HEK293 (cell line): ENCODE measurements around the gene NOPCHAP1.
A peak's percentile ranks its signal among the peaks of the same experiment; 100 is the strongest.

Experiments
- FEZF1 ChIP-seq: fragments of 450-650 bp; formaldehyde crosslinking; IDR thresholded peaks from 2 replicates; pipeline ENCODE4 v1.5.1; 2016; ENCODE audit warnings: missing biosample characterization, missing genetic modification characterization
- GLIS1 ChIP-seq: fragments of 450-650 bp; formaldehyde crosslinking; IDR thresholded peaks from 2 replicates; pipeline ENCODE4 v1.5.1; 2016; ENCODE audit warnings: missing biosample characterization, missing genetic modification characterization
- HOXA7 ChIP-seq: sonication (generic); formaldehyde crosslinking; IDR thresholded peaks from 2 replicates; pipeline ENCODE4 v1.8.1; 2022; ENCODE audit warnings: missing genetic modification reagents, borderline replicate concordance
- KLF1 ChIP-seq: fragments of 450-650 bp; formaldehyde crosslinking; IDR thresholded peaks from 2 replicates; pipeline ENCODE4 v1.5.1; 2016; ENCODE audit warnings: missing biosample characterization, missing genetic modification characterization
- KLF7 ChIP-seq: fragments of 450-650 bp; formaldehyde crosslinking; IDR thresholded peaks from 2 replicates; pipeline ENCODE4 v1.5.1; 2016; ENCODE audit warnings: missing biosample characterization, missing genetic modification characterization, borderline replicate concordance
- KLF9 ChIP-seq: fragments of 450-650 bp; formaldehyde crosslinking; IDR thresholded peaks from 2 replicates; pipeline ENCODE4 v1.5.1; 2016; ENCODE audit warnings: missing biosample characterization, missing genetic modification characterization, low read depth
- MZF1 ChIP-seq: fragments of 450-650 bp; formaldehyde crosslinking; IDR thresholded peaks from 2 replicates; pipeline ENCODE4 v1.5.1; 2017; ENCODE audit warnings: missing biosample characterization, missing genetic modification characterization, borderline replicate concordance
- SCRT2 ChIP-seq: fragments of 450-650 bp; formaldehyde crosslinking; IDR thresholded peaks from 2 replicates; pipeline ENCODE4 v1.5.1; 2016; ENCODE audit warnings: missing biosample characterization, missing genetic modification characterization
- SP7 ChIP-seq: fragments of 450-650 bp; formaldehyde crosslinking; IDR thresholded peaks from 2 replicates; pipeline ENCODE4 v1.5.1; 2016; ENCODE audit warnings: missing biosample characterization, missing genetic modification characterization
- TRIM28 ChIP-seq: IDR thresholded peaks from 2 replicates; pipeline ENCODE4 v1.6.1; 2011; ENCODE audit warnings: low read length, control low read depth, borderline replicate concordance
- YY1 ChIP-seq: fragments of 450-650 bp; formaldehyde crosslinking; IDR thresholded peaks from 2 replicates; pipeline ENCODE4 v1.5.1; 2018; ENCODE audit warnings: missing biosample characterization, missing genetic modification characterization
- ZBTB44 ChIP-seq: fragments of 450-650 bp; IDR thresholded peaks from 2 replicates; pipeline ENCODE4 v1.5.1; 2018; ENCODE audit warnings: missing biosample characterization, mild to moderate bottlenecking, missing genetic modification characterization
- ZBTB8A ChIP-seq: fragments of 450-650 bp; formaldehyde crosslinking; IDR thresholded peaks from 2 replicates; pipeline ENCODE4 v1.5.1; 2016; ENCODE audit warnings: missing biosample characterization, missing genetic modification characterization
- ZNF121 ChIP-seq: fragments of 450-650 bp; formaldehyde crosslinking; IDR thresholded peaks from 2 replicates; pipeline ENCODE4 v1.5.1; 2016; ENCODE audit warnings: missing biosample characterization, missing genetic modification characterization
- ZNF248 ChIP-seq: fragments of 450-650 bp; formaldehyde crosslinking; IDR thresholded peaks from 2 replicates; pipeline ENCODE4 v1.5.1; 2017; ENCODE audit warnings: missing biosample characterization, missing genetic modification characterization
- ZNF274 ChIP-seq, 2 experiments: fragments of 200-500 bp in 1 of 2; fragments of 450-650 bp in 1 of 2; sonication (Bioruptor generic) in 1 of 2; formaldehyde crosslinking in 1 of 2; IDR thresholded peaks; 2 replicates each; pipeline versions ENCODE4 v1.5.1 to v1.6.1; 2014 to 2016; ENCODE audit warnings: borderline replicate concordance in 1 of 2, inconsistent platforms in 1 of 2, low read length in 1 of 2, missing biosample characterization in 1 of 2, missing genetic modification characterization in 1 of 2
- ZNF335 ChIP-seq: fragments of 450-650 bp; formaldehyde crosslinking; conservative IDR thresholded peaks from 2 replicates; pipeline ENCODE4 v1.5.1; 2016; ENCODE audit warnings: missing biosample characterization, missing genetic modification characterization
- ZNF350 ChIP-seq: fragments of 450-650 bp; formaldehyde crosslinking; IDR thresholded peaks from 2 replicates; pipeline ENCODE4 v1.5.0; 2017; ENCODE audit warnings: missing biosample characterization, mild to moderate bottlenecking, missing genetic modification characterization
- ZNF362 ChIP-seq: fragments of 450-650 bp; formaldehyde crosslinking; IDR thresholded peaks from 2 replicates; pipeline ENCODE4 v1.5.1; 2016; ENCODE audit warnings: missing biosample characterization, missing genetic modification characterization
- ZNF473 ChIP-seq: fragments of 450-650 bp; formaldehyde crosslinking; IDR thresholded peaks from 2 replicates; pipeline ENCODE4 v1.5.1; 2017; ENCODE audit warnings: missing biosample characterization, missing genetic modification characterization
- ZNF514 ChIP-seq: fragments of 450-650 bp; formaldehyde crosslinking; IDR thresholded peaks from 2 replicates; pipeline ENCODE4 v1.5.1; 2016; ENCODE audit warnings: missing biosample characterization, missing genetic modification characterization
- ZNF529 ChIP-seq: fragments of 450-650 bp; formaldehyde crosslinking; IDR thresholded peaks from 2 replicates; pipeline ENCODE4 v1.5.1; 2017; ENCODE audit warnings: missing genetic modification characterization, missing biosample characterization; ENCODE audit not compliant: insufficient replicate concordance
- ZNF544 ChIP-seq: fragments of 450-650 bp; formaldehyde crosslinking; IDR thresholded peaks from 2 replicates; pipeline ENCODE4 v1.5.0; 2017; ENCODE audit warnings: missing biosample characterization, missing genetic modification characterization
- ZNF560 ChIP-seq: fragments of 450-650 bp; formaldehyde crosslinking; IDR thresholded peaks from 2 replicates; pipeline ENCODE4 v1.5.1; 2017; ENCODE audit warnings: missing biosample characterization, missing genetic modification characterization, borderline replicate concordance
- ZNF571 ChIP-seq: fragments of 450-650 bp; formaldehyde crosslinking; IDR thresholded peaks from 2 replicates; pipeline ENCODE4 v1.5.0; 2017; ENCODE audit warnings: missing biosample characterization, missing genetic modification characterization
- ZNF580 ChIP-seq: fragments of 450-650 bp; formaldehyde crosslinking; IDR thresholded peaks from 2 replicates; pipeline ENCODE4 v1.5.1; 2016; ENCODE audit warnings: missing biosample characterization, missing genetic modification characterization
- ZNF624 ChIP-seq: fragments of 450-650 bp; formaldehyde crosslinking; IDR thresholded peaks from 2 replicates; pipeline ENCODE4 v1.5.1; 2017; ENCODE audit warnings: missing biosample characterization, missing genetic modification characterization
- ZNF626 ChIP-seq: fragments of 450-650 bp; sonication (Bioruptor Pico); formaldehyde crosslinking; IDR thresholded peaks from 2 replicates; pipeline ENCODE4 v1.5.1; 2018; ENCODE audit warnings: missing biosample characterization, missing genetic modification characterization, inconsistent platforms
- ZNF645 ChIP-seq: fragments of 450-650 bp; formaldehyde crosslinking; IDR thresholded peaks from 2 replicates; pipeline ENCODE4; 2016; ENCODE audit warnings: missing biosample characterization, missing genetic modification characterization
- ZNF768 ChIP-seq: fragments of 450-650 bp; formaldehyde crosslinking; IDR thresholded peaks from 2 replicates; pipeline ENCODE4 v1.5.1; 2018; ENCODE audit warnings: missing biosample characterization, mild to moderate bottlenecking, missing genetic modification characterization
- ZNF792 ChIP-seq: fragments of 450-650 bp; formaldehyde crosslinking; IDR thresholded peaks from 2 replicates; pipeline ENCODE4 v1.5.1; 2016; ENCODE audit warnings: missing biosample characterization, missing genetic modification characterization
- ZNF843 ChIP-seq: fragments of 450-650 bp; formaldehyde crosslinking; IDR thresholded peaks from 2 replicates; pipeline ENCODE4 v1.5.1; 2016; ENCODE audit warnings: missing biosample characterization, missing genetic modification characterization
- ZXDB ChIP-seq: fragments of 450-650 bp; formaldehyde crosslinking; IDR thresholded peaks from 2 replicates; pipeline ENCODE4 v1.5.1; 2016; ENCODE audit warnings: missing biosample characterization, missing genetic modification characterization

The NOPCHAP1 gene

GRCh38 chr12:104956870-104957718 is 29.0 kb upstream of the NOPCHAP1 start (continued):
- TF ChIP-seq ZNF350: no peak
- TF ChIP-seq ZNF792 (tag by site-specific recombination): no peak
- no peak for TF ChIP-seq HOXA7
- peak; percentile 50; the same call in 1 of the 2 replicates for TF ChIP-seq ZNF843 (tag by site-specific recombination)
- no peak for TF ChIP-seq KLF1 (tag by site-specific recombination)
- no peak for TF ChIP-seq ZNF529 (tag by site-specific recombination)
- no peak for TF ChIP-seq ZNF624
- TF ChIP-seq GLIS1 (tag by site-specific recombination): no peak
- TF ChIP-seq TRIM28: no peak
- TF ChIP-seq YY1 (tag by site-specific recombination): no peak
- no peak for TF ChIP-seq ZNF580 (tag by site-specific recombination)
- TF ChIP-seq SCRT2 (tag by site-specific recombination): no peak
- TF ChIP-seq ZNF768 (tag by site-specific recombination): no peak
- TF ChIP-seq KLF9 (tag by site-specific recombination): no peak
- no peak for TF ChIP-seq ZNF571 (tag by site-specific recombination)
- TF ChIP-seq ZBTB8A (tag by site-specific recombination): no peak; the same call in 1 of the 2 replicates
- peak; percentile 62 for TF ChIP-seq ZNF335 (tag by site-specific recombination)
- TF ChIP-seq ZNF645 (tag by site-specific recombination): no peak
- TF ChIP-seq ZXDB (tag by site-specific recombination): 0 out of 2 replicates have a peak, but pooled peaks have one; percentile 30
- no peak for TF ChIP-seq ZNF248 (tag by site-specific recombination)
- TF ChIP-seq KLF7 (tag by site-specific recombination): no peak
- TF ChIP-seq ZNF274 (IDR thresholded peaks at IDR 0.05; ENCODE audit: low read length): no peak
- TF ChIP-seq ZNF274 (tag by site-specific recombination; IDR thresholded peaks at IDR 0.05; ENCODE audit: borderline replicate concordance): no peak
- TF ChIP-seq ZNF473 (tag by site-specific recombination): no peak
- peak; percentile 18; the same call in 1 of the 2 replicates for TF ChIP-seq MZF1 (tag by site-specific recombination)
- TF ChIP-seq FEZF1 (tag by site-specific recombination): peak; percentile 91
- TF ChIP-seq ZNF560: no peak
- no peak for TF ChIP-seq ZBTB44
- 0 out of 2 replicates have a peak, but pooled peaks have one; percentile 7 for TF ChIP-seq SP7
- no peak for TF ChIP-seq ZNF121 (tag by site-specific recombination)
- TF ChIP-seq ZNF626: no peak
- no peak for TF ChIP-seq ZNF362 (tag by site-specific recombination)
- no peak for TF ChIP-seq ZNF544 (tag by site-specific recombination)
- no peak for TF ChIP-seq ZNF514
